Common myeloid progenitor, CD34-positive (primary cell): ENCODE measurements around the gene EGR1.

Experiments used
- CTCF ChIA-PET: fragments of 350-600 bp; sonication (Branson Sonifier 250); formaldehyde crosslinking; loops from one replicate; lab custom pipeline; 2021; ENCODE audit warnings: antibody characterized with exemption; lab: Charles Lee
- POLR2A ChIA-PET: fragments of 350-600 bp; sonication (Branson Sonifier 250); formaldehyde crosslinking; loops from one replicate; lab custom pipeline; 2021; ENCODE audit warnings: antibody characterized with exemption; lab: Charles Lee
- DNase-seq, 3 donors: peaks; one replicate each; pipeline versions ENCODE4 v3.0.0 to v3.0.0-alpha.2; 2013
- H3K27ac ChIP-seq, 2 experiments: 1 replicate in 1 of 2; 2 replicates in 1 of 2; pipeline ENCODE4 v1.7.0; 2013; ENCODE audit warnings: inconsistent platforms in 2 of 2, low read length in 2 of 2, mild to moderate bottlenecking in 2 of 2, low read depth in 1 of 2, moderate library complexity in 1 of 2; ENCODE audit not compliant: severe bottlenecking in 2 of 2, insufficient read depth in 1 of 2, poor library complexity in 1 of 2
- H3K27me3 ChIP-seq, 5 experiments: replicated peaks in 2 of 5; 1 replicate in 3 of 5; 2 replicates in 2 of 5; pipeline versions ENCODE4 v1.6.1 to v1.7.0; 2013; ENCODE audit warnings: low read length in 4 of 5, mild to moderate bottlenecking in 2 of 5, moderate library complexity in 2 of 5, inconsistent platforms in 1 of 5; ENCODE audit not compliant: insufficient read depth in 5 of 5, control insufficient read depth in 4 of 5
- H3K36me3 ChIP-seq, 4 experiments: 1 replicate in 2 of 4; 2 replicates in 2 of 4; pipeline versions ENCODE4 v1.6.1 to v1.7.0; 2013; ENCODE audit warnings: low read length in 3 of 4, control low read depth in 1 of 4, mild to moderate bottlenecking in 1 of 4; ENCODE audit not compliant: control insufficient read depth in 4 of 4, insufficient read depth in 4 of 4
- H3K4me1 ChIP-seq, 4 experiments: 1 replicate in 3 of 4; 2 replicates in 1 of 4; pipeline versions ENCODE4 v1.6.1 to v1.7.1; 2013; ENCODE audit warnings: low read length in 3 of 4, mild to moderate bottlenecking in 3 of 4, control low read depth in 1 of 4, inconsistent platforms in 1 of 4, moderate library complexity in 1 of 4; ENCODE audit not compliant: control insufficient read depth in 4 of 4, insufficient read depth in 4 of 4; ENCODE audit errors: control extremely low read depth in 1 of 4
- H3K4me3 ChIP-seq, 7 experiments: 1 replicate in 4 of 7; 2 replicates in 3 of 7; pipeline versions ENCODE4 v1.5.1 to v1.7.0; 2013; ENCODE audit warnings: mild to moderate bottlenecking in 7 of 7, low read length in 6 of 7, moderate library complexity in 6 of 7, inconsistent platforms in 2 of 7, low read depth in 2 of 7, control low read depth in 1 of 7; ENCODE audit not compliant: insufficient read depth in 4 of 7, control insufficient read depth in 1 of 7; ENCODE audit errors: extremely low read depth in 1 of 7
- H3K9me3 ChIP-seq, 5 experiments: 1 replicate in 4 of 5; 2 replicates in 1 of 5; pipeline versions ENCODE4 v1.6.1 to v1.7.1; 2013; ENCODE audit warnings: low read length in 4 of 5, mild to moderate bottlenecking in 2 of 5, inconsistent platforms in 1 of 5, low read depth in 1 of 5, moderate library complexity in 1 of 5; ENCODE audit not compliant: control insufficient read depth in 4 of 5, insufficient read depth in 2 of 5; ENCODE audit errors: control extremely low read depth in 1 of 5
- WGBS: methylation state at CpG from one replicate; pipeline ENCODE4 v1.1.5; 2013; ENCODE audit not compliant: insufficient coverage; 5-methylcytosine and 5-hydroxymethylcytosine counted together

The EGR1 gene

GRCh38 chr5:138453590-138453989, 11.7 kb upstream of the EGR1 start:
- Histone ChIP-seq H3K9me3 (no peaks in the 10 kb centered on the region), H3K27ac (no peak overlapping the region), H3K27me3 (no peaks in the 10 kb centered on the region), H3K4me3 (no peak overlapping the region), H3K4me1 (peaks cover 0 to 23% (median 14%) of the 10 kb centered on the region in 4 experiments), H3K36me3 (no peaks in the 10 kb centered on the region)
- POLR2A ChIA-PET = no interaction called here
- DNase-seq = no peak
- WGBS = 91% methylated on average over 13 of the region's 13 CpGs
- CTCF ChIA-PET = interaction anchor here (13.0 to 29.7 kb wide), 2 partner anchors 9 to 45 kb away, joined by 143 to 494 read pairs; partner anchors contain the start of gene EGR1

- Histone ChIP-seq H3K9me3 (no peaks in the 10 kb centered on the region), H3K27ac (no peak overlapping the region), H3K4me3 (no peak overlapping the region), H3K36me3 (no peaks in the 10 kb centered on the region), H3K4me1 (peaks cover 0 to 29% (median 19%) of the 10 kb centered on the region in 4 experiments), H3K27me3 (no peaks in the 10 kb centered on the region)
- no peak for DNase-seq
- ChIA-PET POLR2A (no interaction called here), CTCF (interaction anchor here (13.0 to 29.7 kb wide), 2 partner anchors 8 to 45 kb away, joined by 143 to 494 read pairs; partner anchors contain the start of gene EGR1)
- WGBS = 93% methylated on average over 7 of the region's 8 CpGs
These were observed 11.2 kb upstream of the EGR1 start for GRCh38 chr5:138454121-138454520.

GRCh38 chr5:138455232-138455930, 9.9 kb upstream of the EGR1 start:
- POLR2A ChIA-PET = no interaction called here
- 93% methylated on average over 7 of the region's 11 CpGs for WGBS
- no peak overlapping the region for H3K4me3 ChIP-seq

GRCh38 chr5:138457531-138458275, 7.6 kb upstream of the EGR1 start:
- DNase-seq = no peak
- H3K4me1 ChIP-seq = peaks cover 2 to 35% (median 27%) of the 10 kb centered on the region in 4 experiments
- no peaks in the 10 kb centered on the region for H3K27me3 ChIP-seq
- no peak overlapping the region for H3K27ac ChIP-seq
- no peaks in the 10 kb centered on the region for H3K36me3 ChIP-seq
- WGBS = 69% methylated on average over 8 of the region's 12 CpGs
- H3K9me3 ChIP-seq = no peaks in the 10 kb centered on the region
- ChIA-PET POLR2A (interaction anchor here (0.8 kb wide), 1 partner anchor 19 kb away, joined by 3 read pairs; the partner anchor contains the start of gene REEP2), CTCF (interaction anchor here (0.7 to 29.7 kb wide), 9 partner anchors 8 to 90 kb away, joined by 3 to 494 read pairs (median 4); no protein-coding TSS in a partner anchor)
- H3K4me3 ChIP-seq = peak overlapping the region in 1 of 7 experiments; percentile 28

More at GRCh38 chr5:138455232-138455930, 9.9 kb upstream of the EGR1 start:
- Histone ChIP-seq H3K27me3 (no peaks in the 10 kb centered on the region), H3K4me1 (peaks cover under 1 to 34% (median 27%) of the 10 kb centered on the region in 4 experiments), H3K36me3 (no peaks in the 10 kb centered on the region), H3K27ac (no peak overlapping the region), H3K9me3 (no peaks in the 10 kb centered on the region)
- CTCF ChIA-PET = interaction anchor here (0.7 to 29.7 kb wide), 5 partner anchors 7 to 92 kb away, joined by 3 to 494 read pairs (median 7); partner anchors contain the start of gene EGR1
- no peak for DNase-seq

GRCh38 chr5:138458384-138458783, 6.9 kb upstream of the EGR1 start:
- Histone ChIP-seq H3K4me3 (peak overlapping the region in 2 of 7 experiments; percentile 17 to 28), H3K27ac (no peak overlapping the region), H3K9me3 (no peaks in the 10 kb centered on the region), H3K4me1 (peaks cover 2 to 36% (median 30%) of the 10 kb centered on the region in 4 experiments), H3K36me3 (no peaks in the 10 kb centered on the region), H3K27me3 (no peaks in the 10 kb centered on the region)
- peak in 1 of 3 donors; percentile 31 for DNase-seq
- WGBS = 17% methylated on average over 10 of the region's 11 CpGs
- CTCF ChIA-PET = interaction anchor here (0.7 to 29.7 kb wide), 6 partner anchors 9 to 90 kb away, joined by 3 to 494 read pairs (median 5); no protein-coding TSS in a partner anchor
- POLR2A ChIA-PET = no interaction called here

- Histone ChIP-seq H3K36me3 (no peaks in the 10 kb centered on the region), H3K4me1 (peaks cover 2 to 41% (median 34%) of the 10 kb centered on the region in 4 experiments), H3K27ac (no peak overlapping the region), H3K4me3 (peak overlapping the region in 1 of 7 experiments; percentile 6), H3K9me3 (no peaks in the 10 kb centered on the region), H3K27me3 (no peaks in the 10 kb centered on the region)
- 100% methylated on average over 3 of the region's 9 CpGs for WGBS
- ChIA-PET CTCF (interaction anchor here (1.0 to 29.7 kb wide), 3 partner anchors 9 to 50 kb away, joined by 3 to 494 read pairs (median 143); no protein-coding TSS in a partner anchor), POLR2A (no interaction called here)
- DNase-seq = no peak
These were observed 6.4 kb upstream of the EGR1 start for GRCh38 chr5:138458856-138459255.
